GM19324 (cell line): Measurements from ENCODE around the gene GDF11.
A peak's percentile ranks its signal among the peaks of the same experiment; 100 is the strongest.

ENCODE experiments used
- ATAC-seq: cut with Tn5 transposase; IDR thresholded peaks from one replicate; pipeline ENCODE4 v1.9.1; 2021; ENCODE audit warnings: mild to moderate bottlenecking, moderate library complexity; ENCODE audit not compliant: unreplicated experiment, low FRiP score

Gene GDF11

GRCh38 chr12:55706568-55707218 is 36.2 kb upstream of the GDF11 start:
- ATAC-seq, result no peak

DNA sequence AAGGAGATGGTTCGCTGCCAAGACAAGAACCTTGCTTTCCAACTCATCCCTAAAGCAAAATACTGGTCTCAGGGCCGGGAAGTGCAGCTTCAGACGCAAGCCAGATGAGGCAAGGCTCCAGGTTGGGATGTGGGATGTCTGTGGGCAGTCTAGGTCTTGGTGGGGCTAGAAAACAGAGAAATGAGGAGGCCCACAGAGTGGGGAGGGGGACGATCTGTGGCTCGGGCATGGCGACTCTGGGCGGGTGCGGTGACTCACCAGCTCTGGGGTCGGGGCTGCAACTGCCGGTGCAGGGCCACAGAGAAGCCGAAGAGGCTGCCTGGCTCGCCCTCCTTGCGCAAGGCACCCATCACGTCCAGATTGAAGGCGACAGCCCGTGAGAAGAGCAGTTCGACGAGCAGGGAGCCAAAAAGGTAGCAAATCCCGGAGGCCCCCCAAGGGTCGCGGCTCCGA is 35.7 kb upstream of the GDF11 start:
- ATAC-seq, result no peak

GRCh38 chr12:55707841-55708694 is 34.9 kb upstream of the GDF11 start, which contains the start of gene ITGA7:
Gene ITGA7 (minus strand): TSS chr12:55707904. CDS start chr12:55707682, 222 bp downstream.
- no peak for ATAC-seq

DNA sequence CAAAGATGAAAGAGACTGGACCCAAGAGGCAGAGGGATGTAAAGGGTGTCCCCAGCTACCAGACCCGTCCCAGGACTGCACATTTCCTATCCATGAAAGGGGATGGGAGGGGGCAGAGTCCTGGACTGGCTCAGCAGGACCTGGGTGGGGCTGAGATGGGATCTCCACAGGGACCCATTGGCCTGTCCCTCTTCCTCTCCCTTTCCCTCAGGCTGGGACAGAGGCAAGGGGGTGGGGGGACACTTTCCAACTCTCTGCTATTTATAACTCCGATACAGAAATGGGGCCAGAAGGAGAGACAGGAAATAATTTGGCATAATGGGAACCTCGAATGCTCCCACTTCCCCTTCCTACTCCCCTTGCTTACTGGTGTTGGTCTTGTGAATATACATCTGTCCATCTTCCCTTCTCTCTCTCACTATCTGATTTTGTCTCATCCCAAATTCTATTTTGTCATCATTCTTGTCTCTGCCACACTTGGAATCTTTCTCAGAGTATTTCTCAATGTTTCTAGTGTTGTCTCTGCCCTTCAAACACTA is 34.2 kb upstream of the GDF11 start:
- ATAC-seq, result no peak

GRCh38 chr12:55711786-55712553 is 31.0 kb upstream of the GDF11 start:
- ATAC-seq, result no peak

DNA sequence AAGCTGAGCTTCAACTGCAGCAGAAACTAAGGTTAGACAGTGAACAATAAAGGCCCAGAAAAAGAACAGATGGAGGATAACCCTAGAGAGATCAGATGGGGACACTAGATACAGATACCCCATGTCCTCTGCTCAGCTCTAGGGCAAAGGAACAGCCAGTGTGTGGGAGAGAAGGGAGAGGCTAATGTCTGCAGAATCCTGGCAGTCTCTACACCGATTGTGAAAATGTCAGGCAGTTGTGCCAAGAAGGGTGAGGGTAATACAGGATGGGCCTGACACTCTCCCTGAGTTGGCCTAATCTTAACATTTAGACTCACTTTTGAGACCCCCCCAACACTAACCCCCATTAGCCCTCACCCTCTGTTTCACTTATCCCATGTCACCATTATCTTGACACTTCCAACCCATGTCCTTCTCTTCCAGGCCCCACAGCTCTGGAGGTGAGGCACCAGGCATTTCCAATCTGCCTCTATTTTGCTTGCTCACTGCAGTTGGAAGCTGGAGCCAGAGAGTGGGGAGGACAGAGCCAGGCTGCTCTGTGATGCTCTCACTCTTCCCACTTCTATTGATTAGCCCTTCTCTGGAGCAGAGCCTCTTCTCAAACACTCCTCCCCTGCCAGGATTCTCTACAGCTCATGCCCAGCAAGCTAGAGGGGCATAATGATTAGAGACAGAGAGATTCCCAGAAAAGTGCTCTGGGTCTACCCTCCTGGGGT is 30.1 kb upstream of the GDF11 start:
- no peak for ATAC-seq

DNA sequence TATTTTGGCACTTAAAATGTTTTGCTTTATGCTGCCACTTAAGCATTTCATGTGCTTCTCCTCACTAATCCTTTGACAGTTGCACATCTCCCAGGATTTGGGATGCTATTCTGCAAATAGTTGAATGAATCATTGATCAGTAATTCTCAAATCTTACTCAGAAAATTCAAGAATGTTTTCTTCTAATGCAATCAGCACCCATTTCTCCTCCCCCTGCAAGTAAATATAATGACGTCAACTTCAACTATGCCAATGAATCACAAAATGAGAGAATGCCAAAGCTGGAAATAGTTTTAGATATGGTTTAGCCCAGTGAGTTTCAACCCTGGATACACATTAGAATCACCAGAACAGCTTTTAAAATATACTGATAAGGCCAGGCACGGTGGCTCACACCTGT is 29.2 kb upstream of the GDF11 start:
- ATAC-seq, result no peak

DNA sequence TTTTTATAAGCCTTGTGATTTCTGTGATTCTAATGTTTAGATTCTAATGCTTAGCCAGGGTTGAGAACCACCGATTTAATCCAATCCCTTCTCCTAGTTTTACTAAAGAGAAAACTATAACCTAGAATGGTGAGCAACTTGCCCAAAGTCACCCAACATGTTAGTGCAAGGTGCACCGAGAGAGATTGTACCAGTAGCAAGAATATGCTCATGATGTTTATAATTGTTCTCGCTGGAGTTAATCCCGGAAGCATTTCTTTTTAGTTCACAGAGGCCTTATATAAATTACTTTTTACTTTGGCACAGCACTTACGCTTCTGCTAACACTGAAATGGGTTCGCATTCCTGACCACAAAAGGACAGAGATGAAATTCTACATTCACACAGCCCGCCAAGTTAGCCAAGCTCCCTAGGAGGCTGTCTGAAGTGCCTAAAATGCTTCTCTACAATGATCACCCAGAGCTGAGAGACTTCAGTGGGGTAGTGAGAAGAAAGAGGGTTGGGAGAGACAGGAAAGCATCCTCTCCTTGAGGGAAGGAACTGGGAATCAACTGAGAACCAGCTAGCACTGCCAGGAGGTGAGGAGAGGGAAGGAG is 27.7 kb upstream of the GDF11 start:
- ATAC-seq, result no peak

DNA sequence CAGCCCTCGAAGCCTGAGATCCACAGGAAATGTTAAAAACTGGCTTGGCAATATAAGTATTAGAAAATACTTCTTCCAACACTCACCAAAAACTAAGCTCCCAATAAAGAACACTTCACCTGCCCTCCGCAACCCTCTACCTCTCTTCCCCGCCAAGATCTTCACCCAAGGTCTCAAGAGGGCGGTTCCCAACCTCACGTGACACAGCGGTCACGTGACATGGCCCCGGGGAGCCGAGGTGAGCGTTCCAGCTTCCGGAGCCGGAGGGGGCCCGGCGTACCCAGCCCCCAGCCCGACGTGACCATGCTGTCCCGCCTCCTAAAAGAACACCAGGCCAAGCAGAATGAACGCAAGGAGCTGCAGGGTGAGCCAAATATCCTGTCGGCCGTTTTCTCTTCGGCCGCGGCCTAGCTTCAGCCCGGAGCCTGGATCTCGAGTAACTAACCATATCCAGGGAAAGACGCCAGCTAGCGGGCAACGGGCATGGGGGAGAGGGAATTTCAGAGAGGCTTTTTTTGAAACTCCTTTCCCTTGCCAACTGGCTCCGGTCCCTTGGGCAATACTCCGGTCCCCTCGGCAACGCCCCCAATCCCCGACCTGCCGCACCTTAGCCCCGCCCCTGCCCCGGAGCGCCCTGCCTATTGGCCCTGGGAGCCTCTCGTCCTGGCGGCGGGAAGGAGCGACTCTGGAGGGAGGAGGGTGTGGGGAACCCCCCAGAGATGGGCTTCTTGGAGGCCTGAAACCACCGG is 26.9 kb upstream of the GDF11 start, which contains the start of gene BLOC1S1:
BLOC1S1 (plus strand) TSS at position 214 of the 749 bp plus-strand sequence; CDS start at position 220, 6 bp downstream.
- peak; percentile 91 for ATAC-seq

GRCh38 chr12:55716582-55716957 is 26.4 kb upstream of the GDF11 start:
- ATAC-seq, result no peak

DNA sequence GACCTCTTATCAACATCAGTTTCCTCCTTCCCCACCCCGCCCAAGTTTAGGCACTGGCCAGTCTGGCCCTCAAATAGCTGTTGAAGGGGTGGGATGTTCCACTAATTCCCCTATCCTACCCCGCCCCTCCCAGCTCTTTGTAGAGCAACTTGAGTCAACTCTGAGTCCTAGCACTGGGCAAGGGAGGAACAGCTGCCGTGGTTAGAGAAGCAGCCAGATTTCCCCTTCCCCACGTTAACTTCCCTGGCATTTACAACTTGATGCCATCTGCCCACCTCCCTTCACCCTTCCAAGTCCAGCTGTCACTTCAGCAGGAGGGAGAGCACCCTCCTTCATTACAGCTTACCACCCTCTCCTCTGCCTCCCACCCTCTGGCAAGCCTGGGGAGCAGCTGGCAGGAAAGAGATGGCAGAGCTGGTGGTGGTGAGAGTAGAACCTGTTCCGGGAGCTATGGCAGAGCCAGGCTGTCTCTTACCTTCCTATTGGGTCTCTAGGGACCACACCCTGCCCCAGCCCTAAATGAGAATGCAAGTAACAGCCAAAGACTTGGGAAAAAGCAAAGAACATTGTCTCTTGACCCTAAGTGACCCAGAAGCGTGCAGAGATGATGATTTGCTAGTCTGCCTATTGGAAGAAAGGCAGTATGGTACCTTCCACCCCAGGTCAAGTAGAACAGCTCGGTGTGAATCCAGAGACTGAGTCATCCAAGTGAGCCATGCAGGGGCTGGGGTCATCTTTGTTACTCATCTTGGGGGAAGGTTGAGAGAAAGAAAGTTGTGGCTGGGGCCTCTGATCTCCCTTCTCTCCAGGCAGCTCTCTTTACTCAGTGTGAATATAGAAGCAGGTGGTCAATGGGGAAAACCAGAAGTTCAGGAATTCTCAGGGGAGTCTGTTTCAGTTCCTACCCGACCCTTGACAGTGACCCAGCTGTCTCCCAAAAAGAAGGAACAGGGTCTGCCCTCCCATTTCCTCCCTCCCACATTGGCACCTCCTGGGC is 25.6 kb upstream of the GDF11 start:
- no peak for ATAC-seq

DNA sequence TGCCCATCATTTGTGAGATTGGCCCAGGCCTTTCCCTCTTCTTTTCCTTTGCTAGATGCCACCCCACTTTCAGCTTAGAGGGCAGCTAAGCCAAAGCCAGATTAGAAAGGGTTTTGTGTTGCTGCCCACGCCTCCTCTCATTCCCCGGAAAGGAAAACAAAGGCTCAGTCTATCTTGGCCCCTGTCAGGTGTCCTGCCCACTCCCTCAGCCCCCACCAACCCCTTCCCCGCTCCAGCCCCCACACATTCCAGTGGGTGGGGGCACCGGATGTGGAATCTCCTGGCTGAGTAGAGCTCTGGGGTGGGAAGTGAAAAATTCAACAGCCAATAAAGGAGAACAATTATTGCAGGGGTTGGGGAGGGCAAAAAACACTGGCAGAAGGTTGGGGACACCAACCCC is 24.9 kb upstream of the GDF11 start:
- no peak for ATAC-seq

DNA sequence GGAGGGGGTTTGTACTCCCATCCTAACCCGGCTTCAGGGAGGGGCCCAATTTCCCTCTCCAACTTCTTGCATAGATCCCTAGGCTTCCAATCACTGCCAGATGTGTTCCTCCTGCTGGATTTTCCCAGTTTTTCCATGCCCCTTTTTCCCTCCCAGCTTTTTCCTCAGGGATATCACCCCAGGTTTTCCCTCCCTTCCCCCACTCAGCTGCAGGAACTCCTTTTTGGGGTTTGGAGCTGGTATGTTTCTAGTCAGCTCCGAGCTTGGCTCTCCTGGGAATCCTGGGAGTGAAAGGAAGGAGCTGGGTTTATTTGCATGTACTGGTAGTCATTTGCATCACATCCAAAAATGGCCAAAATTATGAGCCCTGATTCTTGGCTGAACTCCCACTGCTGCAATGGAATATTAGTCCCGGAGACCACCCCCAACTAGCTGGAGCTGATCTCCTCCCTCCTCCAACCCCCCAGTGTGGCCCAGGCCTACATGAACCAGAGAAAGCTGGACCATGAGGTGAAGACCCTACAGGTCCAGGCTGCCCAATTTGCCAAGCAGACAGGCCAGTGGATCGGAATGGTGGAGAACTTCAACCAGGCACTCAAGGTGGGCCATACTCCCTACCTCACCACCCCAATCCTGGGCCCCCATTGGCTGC is 24.2 kb upstream of the GDF11 start:
- no peak for ATAC-seq

GRCh38 chr12:55719371-55719770 is 23.6 kb upstream of the GDF11 start:
- ATAC-seq, result no peak

DNA sequence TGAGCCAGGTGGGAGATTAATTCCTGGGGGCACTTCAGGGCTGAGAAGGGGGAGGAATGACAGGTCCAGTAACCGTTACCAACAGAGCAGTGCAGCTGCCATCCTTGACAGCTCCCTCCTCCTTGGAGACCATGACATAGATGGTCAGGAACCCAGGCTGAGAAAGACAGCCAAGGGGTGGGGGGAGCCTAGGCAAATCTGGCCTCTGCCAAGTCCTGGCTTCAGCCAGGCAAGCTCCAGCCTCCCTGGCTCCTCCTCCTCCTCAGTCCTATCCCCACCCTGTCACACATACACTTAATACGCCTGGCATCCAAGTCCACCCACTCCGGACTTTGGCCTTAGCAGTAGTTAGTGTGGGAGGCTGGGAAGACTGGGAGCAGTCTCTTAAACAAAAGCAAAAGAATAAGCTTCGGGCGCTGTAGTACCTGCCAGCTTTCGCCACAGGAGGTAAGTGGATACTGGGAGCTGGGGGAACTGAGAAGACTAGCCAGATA is 22.8 kb upstream of the GDF11 start, which contains the start of gene RDH5:
RDH5 (plus strand) TSS at position 323 of the 494 bp plus-strand sequence. CDS start 792 bp downstream, outside the sequence.
- ATAC-seq, result no peak

DNA sequence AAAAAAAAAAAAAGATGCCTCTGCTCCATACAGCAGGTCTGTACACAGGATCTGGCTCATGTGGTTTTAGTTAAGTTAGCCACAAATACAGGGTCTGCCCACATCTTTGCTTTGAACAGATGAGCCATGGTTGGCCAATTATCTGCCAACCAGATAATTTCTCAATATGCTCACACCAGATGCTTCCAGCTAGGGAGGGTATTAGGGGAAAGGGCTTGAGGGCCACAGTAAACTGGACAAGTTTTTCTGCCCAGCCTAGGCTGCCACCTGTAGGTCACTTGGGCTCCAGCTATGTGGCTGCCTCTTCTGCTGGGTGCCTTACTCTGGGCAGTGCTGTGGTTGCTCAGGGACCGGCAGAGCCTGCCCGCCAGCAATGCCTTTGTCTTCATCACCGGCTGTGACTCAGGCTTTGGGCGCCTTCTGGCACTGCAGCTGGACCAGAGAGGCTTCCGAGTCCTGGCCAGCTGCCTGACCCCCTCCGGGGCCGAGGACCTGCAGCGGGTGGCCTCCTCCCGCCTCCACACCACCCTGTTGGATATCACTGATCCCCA is 22.0 kb upstream of the GDF11 start:
- no peak for ATAC-seq
